Mucosa of descending colon (tissue), 3 donors: Measurements from ENCODE around the gene MAP7D3. TPM values are rescaled to one million over a fixed set of nuclear protein-coding genes. Genes with fewer than 3 reads are reported as not detected.

Experiments used
- ATAC-seq: fragments of 200-7000 bp; cut with Tn5 transposase; one replicate; pipeline ENCODE4 v1.9.1; 2020; ENCODE audit warnings: mild to moderate bottlenecking, moderate library complexity
- DNase-seq, 3 donors: peaks; one replicate each; pipeline ENCODE4 v3.0.0-alpha.2; 2020
- H3K36me3 ChIP-seq: fragments of 200-600 bp; one replicate; pipeline ENCODE4 v1.8.0; 2021; ENCODE audit warnings: low read depth, mild to moderate bottlenecking
- H3K4me1 ChIP-seq: fragments of 200-600 bp; one replicate; pipeline ENCODE4 v1.8.0; 2021; ENCODE audit warnings: low read depth, mild to moderate bottlenecking
- H3K4me3 ChIP-seq: fragments of 200-600 bp; one replicate; pipeline ENCODE4 v1.8.0; 2021; ENCODE audit warnings: mild to moderate bottlenecking
- H3K9me3 ChIP-seq: fragments of 200-600 bp; one replicate; pipeline ENCODE4 v1.8.0; 2021; ENCODE audit warnings: mild to moderate bottlenecking
- intact Hi-C, 2 donors: fragments of 100-400 bp; cut with DNase I in 1 of 2; cut with micrococcal nuclease in 1 of 2; formaldehyde crosslinking; loops; one replicate each; pipeline versions ENCODE4 v1.11.0 to v1.11.1; 2022; cut with DNase I, micrococcal nuclease
- total RNA-seq, 3 donors: library from RNA; stranded (reverse); fragmentation: NEBNext Ultra II Directional in 2 of 3; extraction: Animal tissue kit (Norgen Biotek cat#: 25700) in 2 of 3; gene quantifications; one replicate each; pipeline versions ENCODE4 v1.2.1 to v1.2.4, GENCODE V29; 2021 to 2023
- TF ChIP-seq, protein P1 (sequence below): fragments of 200-600 bp; IDR thresholded peaks from one replicate; pipeline ENCODE4 v1.8.0; 2022; ENCODE audit warnings: antibody characterized with exemption, mild to moderate bottlenecking
- donor health status: DM: no; HTN: no; CAD: no; lungs with moderate emphysema.
- donor health status: DM: no; HTN: no; CAD: no.
- donor health status: DM: no; HTN: yes; CAD: no.

Gene MAP7D3
- total RNA-seq, 3 donors from 2014 or later = 2.8 to 11.1 (median 4.4) TPM

DNA sequence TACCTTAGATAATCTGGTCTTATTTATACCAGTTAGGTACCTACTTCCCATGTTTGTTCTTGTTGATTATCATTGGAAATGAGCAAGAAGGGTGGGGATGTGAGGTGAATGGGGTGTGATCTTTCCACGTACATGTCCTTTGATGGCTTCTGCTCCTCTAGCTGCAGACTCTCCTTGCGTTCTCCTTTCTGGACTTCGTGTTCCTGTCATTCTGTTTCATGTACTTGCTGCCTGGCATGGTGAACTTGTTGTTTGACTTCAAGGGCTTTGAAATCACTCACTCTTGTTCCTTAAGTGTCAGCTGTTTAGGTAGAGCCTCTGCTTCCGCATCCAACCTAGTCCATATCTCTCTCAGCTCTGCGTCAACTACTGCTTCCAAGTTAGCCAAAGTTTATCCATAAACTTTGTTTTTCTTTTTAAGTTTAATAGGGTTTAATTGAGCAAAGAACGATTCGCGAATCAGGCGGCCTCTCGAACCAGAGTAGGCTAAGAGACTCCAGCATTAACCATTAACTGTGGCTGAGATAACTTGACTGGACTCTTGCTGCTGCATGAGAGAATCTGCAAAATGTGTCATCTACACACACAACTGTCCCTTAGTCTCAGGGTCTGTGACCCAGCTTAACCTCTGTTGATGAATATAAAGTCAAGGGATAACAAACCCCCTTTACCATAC lies 61.0 kb downstream of the MAP7D3 start:
- Histone ChIP-seq H3K4me1 (no peaks in the 10 kb centered on the region), H3K4me3 (no peak overlapping the region), H3K9me3 (no peaks in the 10 kb centered on the region), H3K36me3 (no peaks in the 10 kb centered on the region)
- intact Hi-C loops = no loop called here
- DNase-seq = no peak
- ATAC-seq = no peak
- TF ChIP-seq, protein P1, sequence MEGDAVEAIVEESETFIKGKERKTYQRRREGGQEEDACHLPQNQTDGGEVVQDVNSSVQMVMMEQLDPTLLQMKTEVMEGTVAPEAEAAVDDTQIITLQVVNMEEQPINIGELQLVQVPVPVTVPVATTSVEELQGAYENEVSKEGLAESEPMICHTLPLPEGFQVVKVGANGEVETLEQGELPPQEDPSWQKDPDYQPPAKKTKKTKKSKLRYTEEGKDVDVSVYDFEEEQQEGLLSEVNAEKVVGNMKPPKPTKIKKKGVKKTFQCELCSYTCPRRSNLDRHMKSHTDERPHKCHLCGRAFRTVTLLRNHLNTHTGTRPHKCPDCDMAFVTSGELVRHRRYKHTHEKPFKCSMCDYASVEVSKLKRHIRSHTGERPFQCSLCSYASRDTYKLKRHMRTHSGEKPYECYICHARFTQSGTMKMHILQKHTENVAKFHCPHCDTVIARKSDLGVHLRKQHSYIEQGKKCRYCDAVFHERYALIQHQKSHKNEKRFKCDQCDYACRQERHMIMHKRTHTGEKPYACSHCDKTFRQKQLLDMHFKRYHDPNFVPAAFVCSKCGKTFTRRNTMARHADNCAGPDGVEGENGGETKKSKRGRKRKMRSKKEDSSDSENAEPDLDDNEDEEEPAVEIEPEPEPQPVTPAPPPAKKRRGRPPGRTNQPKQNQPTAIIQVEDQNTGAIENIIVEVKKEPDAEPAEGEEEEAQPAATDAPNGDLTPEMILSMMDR = no peak

DNA sequence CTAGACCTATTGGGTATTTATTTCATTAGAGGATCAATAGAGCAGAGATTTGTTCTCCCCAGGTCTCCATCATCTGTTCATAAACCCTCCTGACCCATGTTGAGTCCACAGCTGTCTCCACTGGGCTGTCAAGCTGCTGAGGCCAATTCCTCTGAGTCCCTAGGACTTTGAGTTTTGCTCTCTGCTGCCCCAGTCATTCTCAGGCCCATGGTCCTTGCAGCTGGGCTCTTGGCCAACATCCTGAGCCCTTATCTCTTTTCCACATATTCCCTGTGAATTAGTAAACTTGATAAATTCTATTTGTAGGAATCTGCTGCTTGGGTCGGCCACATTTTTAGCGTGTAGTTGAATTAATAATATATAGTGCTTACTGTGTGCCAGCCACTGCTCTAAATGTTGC lies 62.0 kb downstream of the MAP7D3 start:
- Histone ChIP-seq H3K9me3 (no peaks in the 10 kb centered on the region), H3K4me1 (no peaks in the 10 kb centered on the region), H3K4me3 (no peak overlapping the region), H3K36me3 (no peaks in the 10 kb centered on the region)
- intact Hi-C loops = no loop called here
- no peak for DNase-seq
- ATAC-seq = no peak
- TF ChIP-seq, protein P1 = no peak

- no peak overlapping the region for H3K4me3 ChIP-seq
- ATAC-seq = no peak
- intact Hi-C loops = no loop called here
Measured at GRCh38 chrX:136186023-136186413, 65.2 kb downstream of the MAP7D3 start.

GRCh38 chrX:136185401-136186022 lies 65.7 kb downstream of the MAP7D3 start:
- Histone ChIP-seq H3K4me1 (no peaks in the 10 kb centered on the region), H3K9me3 (no peaks in the 10 kb centered on the region), H3K4me3 (no peak overlapping the region), H3K36me3 (no peaks in the 10 kb centered on the region)
- ATAC-seq (peak; percentile 57), DNase-seq (no peak)
- TF ChIP-seq, protein P1 = no peak
- intact Hi-C loops = no loop called here

More at GRCh38 chrX:136186023-136186413, 65.2 kb downstream of the MAP7D3 start:
- TF ChIP-seq, protein P1 = no peak
- Histone ChIP-seq H3K36me3 (no peaks in the 10 kb centered on the region), H3K4me1 (no peaks in the 10 kb centered on the region), H3K9me3 (no peaks in the 10 kb centered on the region)
- DNase-seq = no peak

DNA sequence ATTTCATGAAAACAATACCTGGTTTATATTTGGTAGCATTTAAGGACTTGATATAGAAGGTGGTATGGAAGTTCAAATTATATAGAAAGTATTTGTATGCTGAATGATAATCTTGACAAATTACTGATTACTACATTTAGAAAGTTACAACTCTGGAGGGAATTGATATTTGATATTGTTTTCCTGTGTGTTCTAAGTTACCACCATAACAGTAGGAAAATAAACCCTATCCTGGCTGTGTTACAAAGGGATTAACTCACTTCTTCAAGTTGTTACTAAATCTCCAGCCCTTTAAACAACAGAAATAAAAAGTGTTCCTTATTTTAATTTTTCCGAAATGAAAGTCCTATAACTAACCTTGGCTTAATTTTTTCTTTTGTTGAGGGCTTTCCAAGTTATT lies 67.3 kb downstream of the MAP7D3 start:
- H3K9me3 ChIP-seq = no peaks in the 10 kb centered on the region
- no peak for ATAC-seq
- H3K36me3 ChIP-seq = no peaks in the 10 kb centered on the region
- TF ChIP-seq, protein P1 = no peak
- no peak for DNase-seq
- no peaks in the 10 kb centered on the region for H3K4me1 ChIP-seq
- intact Hi-C loops = no loop called here
- H3K4me3 ChIP-seq = no peak overlapping the region
